ENCODE measurements around the gene NCAM2.
"Not testable (repeated sequence)": the region's sequence is repeated elsewhere in the genome, so short reads cannot be mapped to it uniquely, and the experiment has no call there.

Gene NCAM2

GRCh38 chr21:21345872-21346271 is 347.7 kb downstream of the NCAM2 start:
- no peak for DNase-seq

DNA sequence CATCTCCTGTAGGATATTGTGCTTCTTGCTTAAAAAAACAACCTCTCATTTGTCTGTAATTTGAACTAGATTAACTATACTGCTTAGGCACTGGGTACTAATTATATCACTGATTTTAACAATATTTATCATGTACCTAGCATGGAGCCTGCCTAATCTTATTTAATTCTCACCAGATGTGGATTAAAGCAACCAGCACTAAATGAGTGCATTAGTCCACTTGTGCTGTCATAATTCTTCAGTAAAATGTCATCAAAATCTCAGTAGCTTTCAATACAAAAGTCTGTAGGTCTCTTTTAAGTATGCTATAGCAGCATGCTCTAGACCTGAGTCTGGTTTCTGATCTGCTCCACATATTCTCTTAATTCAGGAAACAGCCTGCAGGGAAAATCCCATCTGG is 368.1 kb downstream of the NCAM2 start:
- DNase-seq, result no peak

DNA sequence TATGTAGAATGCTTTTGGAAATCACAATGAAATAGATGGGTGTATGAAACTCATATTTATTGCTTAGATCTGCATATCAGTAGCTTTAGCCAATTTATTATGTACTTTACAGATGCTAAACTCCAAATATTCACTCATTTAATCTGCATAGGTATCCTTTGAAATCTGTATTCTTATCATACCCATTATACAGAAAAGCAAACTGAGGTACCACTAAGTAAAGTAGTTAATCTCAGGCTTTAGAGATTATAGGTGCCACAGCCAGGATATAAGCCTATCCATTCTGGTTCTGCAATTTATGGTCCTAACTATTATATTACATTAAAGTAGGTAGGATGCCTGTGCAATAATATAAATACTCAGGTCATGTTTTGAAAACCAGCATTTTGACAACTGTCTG is 369.4 kb downstream of the NCAM2 start:
- no peak for DNase-seq

- DNase-seq, result no peak
Measured at GRCh38 chr21:21373969-21374368, 375.8 kb downstream of the NCAM2 start.

- DNase-seq, result no peak
Measured at GRCh38 chr21:21383126-21383525, 384.9 kb downstream of the NCAM2 start.

DNA sequence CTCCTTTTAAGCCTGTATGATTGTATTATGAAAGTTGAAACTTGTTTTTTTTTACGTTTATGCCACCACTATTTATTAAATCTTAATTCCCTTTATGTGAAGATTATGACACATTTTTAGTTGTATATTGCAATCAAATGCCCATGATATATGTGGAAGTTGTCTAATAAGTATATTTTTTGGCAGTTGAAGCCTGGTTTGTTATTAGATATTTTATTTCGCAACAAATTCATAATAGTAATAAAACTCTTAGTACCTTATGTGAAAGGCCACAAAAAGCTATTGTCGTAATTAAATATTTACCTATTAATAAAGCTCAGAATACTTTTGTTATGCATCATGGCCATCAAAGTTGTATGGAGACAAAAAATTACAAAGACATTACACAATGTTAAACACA is 386.8 kb downstream of the NCAM2 start:
- no peak for DNase-seq

- no peak for DNase-seq
Measured at GRCh38 chr21:21385404-21385803, 387.2 kb downstream of the NCAM2 start.

DNA sequence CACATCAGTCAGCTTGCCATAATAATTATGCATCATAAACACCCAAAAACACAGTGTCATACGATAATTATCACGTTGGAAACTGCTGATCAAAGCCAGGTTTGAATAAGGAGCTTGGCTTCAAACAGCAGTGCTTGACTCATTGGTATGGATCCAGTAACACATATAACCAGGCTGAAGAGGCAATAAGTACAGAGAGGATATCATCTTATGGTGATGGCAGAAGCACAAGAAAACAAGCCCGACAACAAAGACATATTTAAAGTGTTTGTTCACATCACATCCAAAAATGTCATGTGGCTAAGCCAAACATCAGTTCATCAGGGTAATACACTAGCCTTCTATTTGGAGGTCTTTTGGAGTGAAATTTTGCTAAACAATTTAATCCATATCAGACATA is 389.7 kb downstream of the NCAM2 start:
- DNase-seq, result no peak

- DNase-seq, result no peak
Measured at GRCh38 chr21:21394064-21394463, 395.9 kb downstream of the NCAM2 start.

DNA sequence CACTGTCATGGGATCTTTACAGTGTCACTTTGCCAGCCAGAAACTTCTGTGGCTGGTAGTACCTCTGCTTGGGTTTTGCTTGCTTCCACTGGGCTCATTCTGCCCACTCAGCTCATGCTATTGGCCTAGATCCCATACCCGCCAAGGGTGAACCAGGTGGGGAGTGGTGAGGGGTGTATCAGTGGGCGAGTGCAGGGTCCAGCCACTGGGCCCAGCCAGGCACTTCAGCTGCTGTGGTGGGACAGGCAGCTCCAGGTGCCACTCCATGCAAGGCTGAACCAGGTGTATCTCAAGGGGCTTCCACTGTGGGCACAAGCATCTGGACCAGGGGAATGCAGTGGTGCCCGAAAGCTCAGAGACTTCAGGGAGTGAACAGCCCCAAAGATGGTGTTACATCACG is 398.2 kb downstream of the NCAM2 start:
- no peak for DNase-seq

DNA sequence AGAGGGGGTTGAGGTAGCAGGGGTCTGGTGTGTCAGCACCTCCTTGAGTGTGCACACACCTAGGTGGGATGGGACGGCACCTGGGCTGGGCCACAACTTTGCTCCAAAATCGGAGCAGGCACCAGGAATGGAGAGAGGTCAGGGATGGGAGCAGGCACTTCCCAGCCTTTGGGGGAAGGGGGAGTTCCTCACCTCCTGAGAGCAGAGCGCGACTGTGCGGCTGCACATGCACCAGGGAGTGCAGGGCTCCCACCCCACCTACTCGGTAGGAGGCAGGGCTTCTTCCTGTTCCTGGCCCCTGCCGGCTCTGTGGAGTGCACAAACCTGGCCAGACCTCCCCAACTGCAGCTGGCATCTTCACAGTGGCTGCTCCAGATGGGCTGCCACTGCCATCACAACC is 399.3 kb downstream of the NCAM2 start:
- DNase-seq, result no peak

DNA sequence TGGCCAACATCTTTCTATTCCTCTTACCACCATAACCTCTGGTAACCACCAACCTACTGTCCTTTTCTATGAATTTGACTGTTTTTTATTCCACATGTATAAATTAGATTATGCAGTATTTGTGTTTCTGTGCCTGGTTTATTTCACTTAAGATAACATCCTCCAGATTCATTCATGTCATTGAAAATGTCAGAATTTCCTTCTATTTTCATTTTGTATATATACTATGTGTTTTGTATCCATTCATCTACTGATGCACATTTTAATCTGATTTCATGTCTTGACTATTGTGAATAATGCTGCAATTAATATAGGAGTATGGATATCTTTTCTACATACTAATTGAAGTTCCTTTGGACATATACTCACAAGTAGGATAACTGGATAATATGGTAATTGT is 403.2 kb downstream of the NCAM2 start:
- no peak for DNase-seq

- DNase-seq, result not testable (repeated sequence)
Measured at GRCh38 chr21:21402187-21402586, 404.0 kb downstream of the NCAM2 start.

DNA sequence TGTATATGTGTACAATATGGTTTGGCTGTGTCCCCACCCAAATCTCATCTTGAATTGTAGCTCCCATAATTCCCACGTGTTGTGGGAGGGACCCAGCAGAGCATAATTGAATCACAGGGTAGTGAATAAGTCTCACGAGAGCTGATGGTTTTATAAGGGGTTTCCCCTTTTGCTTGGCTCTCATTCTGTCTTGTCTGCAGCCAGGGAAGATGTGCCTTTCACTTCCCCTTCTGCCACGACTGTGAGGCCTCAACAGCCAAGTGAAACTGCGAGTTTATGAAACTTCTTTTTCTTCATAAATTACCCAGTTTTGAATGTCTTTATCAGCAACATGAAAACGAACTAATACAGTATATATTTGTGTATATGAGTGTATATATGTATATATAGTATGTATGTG is 406.1 kb downstream of the NCAM2 start:
- not testable (repeated sequence) for DNase-seq

GRCh38 chr21:21406921-21407320 is 408.7 kb downstream of the NCAM2 start:
- DNase-seq, result no peak

- no peak for DNase-seq
Measured at GRCh38 chr21:21412096-21412495, 413.9 kb downstream of the NCAM2 start.

DNA sequence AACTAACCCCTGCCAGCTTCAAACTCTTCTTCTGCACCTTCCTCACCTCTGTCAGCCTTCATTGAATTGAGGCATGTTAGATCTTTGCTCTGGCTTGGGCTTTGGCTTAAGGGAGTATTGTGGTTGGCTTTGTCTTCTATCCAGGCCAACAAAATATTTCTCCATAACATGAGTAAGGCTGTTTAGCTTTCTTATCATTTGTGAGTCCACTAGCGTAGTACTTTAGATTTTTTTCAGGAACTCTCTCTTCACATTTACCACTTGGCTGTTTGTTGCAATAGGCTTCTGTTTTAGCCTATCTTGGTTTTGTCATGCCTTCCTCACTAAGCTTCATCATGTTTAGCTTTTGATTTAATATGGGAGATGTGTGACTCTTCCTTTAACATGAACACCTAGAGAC is 417.5 kb downstream of the NCAM2 start:
- DNase-seq, result no peak

DNA sequence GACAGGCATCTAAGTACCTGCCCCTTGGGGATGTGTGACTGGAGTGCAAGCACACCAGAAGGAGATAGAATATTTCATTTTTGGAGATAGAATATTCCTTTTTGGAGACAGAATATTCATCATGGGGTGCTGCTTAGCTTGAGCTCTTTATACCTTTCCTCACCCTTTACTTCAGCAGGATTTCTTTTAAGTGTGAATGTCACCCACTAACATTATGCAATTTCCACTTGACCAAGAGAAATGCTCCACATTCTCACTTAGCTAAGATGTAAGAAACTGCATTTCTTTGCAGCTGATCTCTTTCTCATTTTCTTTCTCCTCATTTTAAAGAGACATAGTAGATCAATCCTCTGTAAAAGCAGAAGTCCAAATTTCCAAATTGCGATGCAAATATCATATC is 436.7 kb downstream of the NCAM2 start:
- DNase-seq, result no peak

DNA sequence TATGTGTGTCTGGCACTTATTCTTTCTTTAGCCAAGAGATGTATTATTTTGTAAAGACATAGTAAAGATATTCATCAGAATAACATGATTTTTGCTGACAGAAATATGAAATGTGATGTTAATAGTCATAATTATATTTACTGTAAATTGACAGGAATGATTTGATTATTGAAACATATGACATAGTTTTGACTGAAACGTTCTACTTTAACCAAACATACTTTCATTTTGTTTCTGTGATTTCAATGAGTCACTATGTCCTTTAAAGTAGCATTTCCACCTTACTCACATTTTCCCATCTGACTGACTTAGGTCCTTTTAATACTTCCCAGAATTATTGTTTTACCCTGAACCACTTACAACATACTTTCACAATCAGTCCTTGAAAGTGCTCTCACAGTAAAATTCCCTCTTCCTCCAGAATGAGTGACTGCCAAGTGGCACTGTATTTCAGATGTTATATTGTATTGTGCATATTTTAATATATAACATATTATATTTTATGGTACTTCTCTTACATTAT is 437.9 kb downstream of the NCAM2 start:
- DNase-seq, result no peak

GRCh38 chr21:21439761-21440160 is 441.6 kb downstream of the NCAM2 start:
- DNase-seq, result no peak

DNA sequence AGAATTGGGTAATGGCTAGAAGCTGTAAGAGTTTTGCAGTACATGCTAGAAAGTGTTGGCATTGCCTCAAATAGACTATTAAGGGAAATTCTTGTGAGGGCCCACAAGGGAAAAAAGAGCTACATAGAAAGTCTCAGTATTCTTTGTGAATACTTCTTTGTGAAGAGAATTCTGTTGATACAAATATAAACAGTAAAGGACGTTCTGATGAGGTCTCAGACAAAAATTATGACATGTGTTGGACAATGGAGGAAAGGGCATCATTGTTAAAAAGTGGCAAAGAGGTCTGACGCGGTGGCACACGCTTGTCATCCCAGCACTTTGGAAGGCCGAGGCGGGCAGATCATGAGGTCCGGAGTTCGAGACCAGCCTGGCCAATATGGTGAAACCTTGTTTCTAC is 458.9 kb downstream of the NCAM2 start:
- no peak for DNase-seq

GRCh38 chr21:21458124-21458631 is 460.0 kb downstream of the NCAM2 start:
- no peak for DNase-seq

GRCh38 chr21:21460979-21461378 is 462.8 kb downstream of the NCAM2 start:
- no peak for DNase-seq

DNA sequence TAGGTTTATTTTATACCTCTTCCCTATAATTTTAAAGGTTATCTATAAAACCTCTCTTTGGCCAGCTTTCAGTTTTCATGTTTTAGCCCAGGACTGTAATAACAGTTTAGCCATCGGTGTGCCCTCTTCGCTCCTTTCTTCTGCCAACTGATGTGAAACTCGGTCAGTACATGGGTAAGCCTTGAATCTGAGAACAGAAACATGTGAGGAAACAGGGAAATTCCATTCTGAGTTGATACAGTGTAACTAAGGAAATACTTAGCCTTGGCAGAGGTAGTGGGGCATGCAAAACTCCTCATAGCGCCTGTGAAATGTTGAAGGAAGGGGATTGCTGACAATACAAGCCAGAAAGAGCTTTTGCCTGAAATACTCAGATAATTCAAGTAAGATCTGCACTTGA is 465.2 kb downstream of the NCAM2 start:
- no peak for DNase-seq

- no peak for DNase-seq
Measured at GRCh38 chr21:21464684-21465083, 466.5 kb downstream of the NCAM2 start.

- DNase-seq, result no peak
Measured at GRCh38 chr21:21466752-21467151, 468.5 kb downstream of the NCAM2 start.
